SW480 (cell line): ENCODE measurements around the gene NAPG.
"Not testable (repeated sequence)": the region's sequence is repeated elsewhere in the genome, so short reads cannot be mapped to it uniquely, and the experiment has no call there.

Experiments used
- DNase-seq: peaks from one replicate; pipeline ENCODE4 v3.0.0-alpha.2; 2016; ENCODE audit warnings: low spot score

NAPG gene

DNA sequence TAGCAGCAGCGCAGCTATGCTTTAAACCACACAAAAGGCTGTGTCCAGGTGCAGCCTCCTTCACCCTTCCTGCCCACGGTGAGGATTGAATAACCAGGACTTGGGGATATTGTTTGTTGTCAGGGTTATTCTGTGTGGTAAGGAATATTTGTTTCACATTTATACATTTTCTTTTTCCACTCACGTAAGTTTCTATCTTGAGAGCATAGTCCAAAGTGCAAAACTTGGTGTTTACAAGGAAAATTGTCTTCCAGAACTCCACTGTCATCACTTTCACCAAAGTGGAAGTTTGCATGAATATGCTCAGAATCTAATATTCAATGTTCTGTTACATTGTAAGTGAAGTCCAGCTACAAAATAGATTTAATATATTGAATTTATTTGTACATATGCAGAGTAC, 26.4 kb downstream of the NAPG start:
- no peak for DNase-seq

DNA sequence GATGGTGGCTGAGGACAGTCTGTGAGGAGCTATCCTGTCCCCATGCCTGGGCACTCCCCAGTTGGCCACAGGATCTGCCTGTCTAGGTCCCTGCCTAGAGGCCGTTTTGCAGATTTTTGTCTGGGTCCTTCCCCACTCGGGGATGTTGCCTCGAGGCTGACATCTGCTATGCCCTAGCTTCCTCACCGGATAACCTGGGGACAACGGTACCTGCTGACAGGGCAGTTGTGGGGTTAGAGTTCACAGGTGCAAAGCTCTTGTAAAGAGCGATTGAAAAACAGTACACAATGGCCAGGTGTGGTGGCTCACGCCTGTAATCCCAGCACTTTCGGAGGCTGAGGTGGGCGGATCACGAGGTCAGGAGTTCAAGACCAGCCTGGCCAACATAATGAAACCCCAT, 30.4 kb downstream of the NAPG start:
- DNase-seq, result not testable (repeated sequence)

DNA sequence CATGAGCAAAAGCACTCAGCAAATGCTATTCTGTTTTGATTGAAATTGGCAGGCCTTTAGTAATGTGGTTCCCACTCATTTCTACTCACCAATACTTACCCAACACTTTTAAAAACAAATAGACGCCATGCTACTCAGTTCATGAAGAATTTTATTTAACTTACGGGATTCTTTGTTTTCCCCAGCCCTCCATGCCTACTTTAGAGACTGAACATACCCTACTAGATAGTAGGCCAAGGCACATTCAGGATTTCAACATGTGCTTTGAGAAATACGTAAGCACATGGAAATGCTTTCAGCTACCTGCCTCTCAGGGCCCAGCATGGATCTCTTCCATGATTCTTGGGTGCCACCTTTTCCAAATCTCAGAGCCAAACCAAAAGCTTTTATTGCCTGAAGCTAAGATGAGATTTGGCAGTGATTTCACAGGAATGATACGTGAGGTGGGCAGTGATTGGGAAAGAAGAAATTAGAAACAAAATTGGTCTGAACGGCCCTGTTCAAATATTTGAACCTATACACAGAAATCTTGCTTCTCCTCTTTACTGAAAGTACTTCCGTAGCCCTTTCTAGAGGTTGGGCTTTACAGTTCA, 31.4 kb downstream of the NAPG start:
- DNase-seq, result no peak

DNA sequence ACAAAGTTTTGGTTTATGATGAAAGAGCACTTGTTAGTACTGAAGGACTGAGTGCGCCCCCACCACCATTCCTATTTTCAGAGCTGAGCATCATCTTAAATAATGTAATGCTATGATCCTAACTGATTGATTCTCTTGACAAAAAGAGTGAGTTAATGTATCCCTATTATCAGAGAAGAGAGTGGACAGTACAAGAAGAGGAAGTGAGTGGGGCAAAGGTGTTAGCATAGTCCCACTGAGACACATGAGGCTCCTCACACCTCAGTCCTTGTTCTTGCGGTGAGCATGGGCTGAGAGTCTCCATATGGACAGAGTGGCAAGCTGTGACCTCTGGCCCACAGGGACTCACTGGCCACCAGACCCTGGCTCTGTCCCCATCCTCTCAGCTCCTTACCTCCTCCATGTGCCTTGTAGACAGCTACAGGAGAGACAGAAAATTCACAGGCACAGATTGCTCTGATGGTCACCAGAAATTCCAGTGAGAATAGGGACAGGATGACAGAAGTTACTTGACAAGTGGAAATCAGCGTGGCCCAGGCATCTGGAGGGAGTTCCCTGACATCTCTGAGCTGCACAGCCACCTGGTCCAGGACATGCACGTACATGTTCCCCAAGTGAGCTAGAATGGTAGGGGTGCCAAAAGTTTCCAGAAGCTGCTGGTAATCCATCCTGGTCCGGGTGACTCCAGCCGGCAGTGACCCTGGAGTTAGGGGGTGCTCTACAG, 32.6 kb downstream of the NAPG start:
- DNase-seq, result no peak

GRCh38 chr18:10558967-10559298, 33.1 kb downstream of the NAPG start:
- DNase-seq, result no peak

DNA sequence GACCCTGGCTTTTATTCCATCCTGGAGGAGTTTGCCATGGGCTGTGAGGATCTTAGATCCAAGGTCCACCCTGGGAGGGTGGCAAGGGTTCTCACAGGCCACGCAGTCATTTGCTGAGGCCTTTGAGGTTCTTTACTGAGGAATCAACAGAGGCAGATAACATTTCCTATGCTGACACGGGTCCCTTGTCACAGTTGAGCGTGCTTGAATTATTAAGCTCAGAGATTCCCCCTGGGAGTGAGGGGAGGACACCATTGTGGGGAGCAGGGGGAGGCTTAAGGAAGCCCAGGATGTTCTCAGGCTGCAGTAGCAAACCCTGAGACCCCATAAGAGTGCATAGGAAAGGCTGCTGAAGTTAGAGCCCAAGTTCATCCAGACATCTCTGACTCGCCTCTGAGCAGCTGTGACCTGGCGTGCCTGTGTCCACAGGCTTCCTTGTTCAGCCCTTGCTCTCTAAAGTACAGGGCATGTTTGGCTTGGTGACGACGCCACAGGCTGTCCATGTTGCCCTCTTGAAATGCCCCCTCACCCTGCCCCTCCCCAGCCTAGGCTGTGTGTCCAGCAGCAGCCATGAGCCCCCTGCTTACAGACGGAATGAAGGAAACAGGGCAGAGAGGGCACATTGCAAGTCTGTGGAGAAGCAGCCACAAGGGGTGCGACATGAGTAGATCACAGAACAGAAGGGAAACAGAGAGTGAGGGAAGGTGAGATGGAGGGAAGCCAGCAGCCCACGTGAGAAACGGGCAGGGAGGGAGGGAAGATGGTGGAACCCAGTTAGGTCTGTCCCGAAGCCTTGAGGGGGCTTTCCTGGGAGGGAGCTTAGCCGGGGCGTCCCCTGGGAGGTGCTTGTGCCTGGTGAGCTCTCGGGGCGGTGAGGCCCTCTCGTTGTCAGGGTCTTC, 34.0 kb downstream of the NAPG start:
- DNase-seq, result no peak

DNA sequence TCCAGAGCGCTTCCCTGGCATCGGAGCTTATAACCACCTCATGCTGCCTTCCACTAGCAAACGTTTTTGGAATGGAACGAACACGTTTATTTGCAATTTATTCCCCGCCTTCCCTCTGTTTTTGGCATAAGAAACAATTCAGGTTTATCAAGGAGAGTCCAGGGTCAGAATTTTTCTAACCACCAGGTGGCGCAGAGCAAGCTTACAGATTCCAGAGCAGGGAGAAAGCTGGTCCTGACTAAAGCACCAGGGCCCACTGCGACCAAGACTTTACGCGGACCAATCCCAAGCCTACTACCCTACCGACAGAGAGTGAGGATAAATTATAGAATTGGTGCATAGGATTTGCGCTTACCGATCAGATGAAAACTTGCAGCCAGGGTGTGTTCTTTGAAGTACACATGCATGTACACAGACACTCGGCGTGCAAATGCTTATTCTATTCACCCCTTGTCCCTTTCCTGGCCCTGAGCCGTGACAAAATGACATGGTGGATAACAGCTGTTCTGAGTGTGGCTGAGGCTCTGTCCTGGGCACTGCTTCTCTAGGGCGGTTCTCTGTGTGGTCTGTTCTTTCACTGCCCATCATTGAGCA, 34.7 kb downstream of the NAPG start:
- DNase-seq, result peak; percentile 51

- no peak for DNase-seq
Observed at GRCh38 chr18:10562773-10563160, 36.9 kb downstream of the NAPG start.

- no peak for DNase-seq
Observed at GRCh38 chr18:10563886-10564285, 38.1 kb downstream of the NAPG start.

- DNase-seq, result no peak
Observed at GRCh38 chr18:10564975-10565773, 39.3 kb downstream of the NAPG start.

- no peak for DNase-seq
Observed at GRCh38 chr18:10565835-10566234, 40.0 kb downstream of the NAPG start.

DNA sequence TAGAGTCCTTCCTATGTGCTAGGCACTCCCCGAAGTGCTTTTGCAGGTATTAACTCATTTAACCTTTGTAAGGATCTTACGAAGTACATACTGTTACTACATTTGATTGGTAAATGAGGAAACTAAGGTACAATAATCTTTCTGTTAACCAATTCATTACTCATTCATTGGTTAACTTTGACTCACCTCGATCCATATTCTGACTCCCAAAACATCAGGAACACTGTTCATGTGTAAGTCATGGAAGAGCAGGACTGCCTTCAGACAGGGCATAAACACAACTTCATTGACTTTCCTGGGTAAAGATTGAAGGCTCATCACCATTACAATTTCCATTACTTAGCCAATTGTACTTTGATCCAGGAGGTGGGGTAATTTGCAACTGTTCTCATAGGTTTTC, 40.6 kb downstream of the NAPG start:
- DNase-seq, result no peak

DNA sequence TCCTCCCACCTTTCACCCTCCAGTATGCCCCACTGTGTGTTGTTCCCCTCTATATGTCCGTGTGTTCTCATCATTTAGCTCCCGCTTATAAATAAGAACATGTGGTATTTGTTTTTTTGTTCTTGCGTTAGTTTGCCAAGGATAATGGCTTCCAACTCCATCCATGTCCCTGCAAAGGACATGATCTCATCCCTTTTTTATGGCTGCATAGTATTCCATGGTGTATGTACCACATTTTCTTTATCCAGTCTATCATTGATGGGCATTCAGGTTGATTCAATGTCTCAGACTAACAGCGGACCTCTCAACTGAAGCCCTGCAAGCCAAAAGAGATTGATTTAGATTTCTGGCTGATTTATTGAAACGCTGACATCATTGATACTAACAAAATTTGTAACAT, 44.1 kb downstream of the NAPG start:
- DNase-seq, result not testable (repeated sequence)

GRCh38 chr18:10570622-10571021, 44.8 kb downstream of the NAPG start:
- DNase-seq, result no peak

- no peak for DNase-seq
Observed at GRCh38 chr18:10571537-10571936, 45.7 kb downstream of the NAPG start.

DNA sequence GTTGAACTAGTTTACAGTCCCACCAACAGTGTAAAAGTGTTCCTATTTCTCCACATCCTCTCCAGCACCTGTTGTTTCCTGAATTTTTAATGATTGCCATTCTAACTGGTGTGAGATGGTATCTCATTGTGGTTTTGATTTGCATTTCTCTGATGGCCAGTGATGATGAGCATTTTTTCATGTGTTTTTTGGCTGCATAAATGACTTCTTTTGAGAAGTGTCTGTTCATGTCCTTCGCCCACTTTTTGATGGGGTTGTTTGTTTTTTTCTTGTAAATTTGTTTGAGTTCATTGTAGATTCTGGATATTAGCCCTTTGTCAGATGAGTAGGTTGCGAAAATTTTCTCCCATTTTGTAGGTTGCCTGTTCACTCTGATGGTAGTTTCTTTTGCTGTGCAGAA, 47.4 kb downstream of the NAPG start:
- DNase-seq, result not testable (repeated sequence)

DNA sequence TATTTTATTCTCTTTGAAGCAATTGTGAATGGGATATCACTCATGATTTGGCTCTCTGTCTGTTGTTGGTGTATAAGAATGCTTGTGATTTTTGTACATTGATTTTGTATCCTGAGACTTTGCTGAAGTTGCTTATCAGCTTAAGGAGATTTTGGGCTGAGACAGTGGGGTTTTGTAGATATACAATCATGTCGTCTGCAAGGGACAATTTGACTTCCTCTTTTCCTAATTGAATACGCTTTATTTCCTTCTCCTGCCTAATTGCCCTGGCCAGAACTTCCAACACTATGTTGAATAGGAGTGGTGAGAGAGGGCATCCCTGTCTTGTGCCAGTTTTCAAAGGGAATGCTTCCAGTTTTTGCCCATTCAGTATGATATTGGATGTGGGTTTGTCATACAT, 48.6 kb downstream of the NAPG start:
- not testable (repeated sequence) for DNase-seq

- not testable (repeated sequence) for DNase-seq
Observed at GRCh38 chr18:10577842-10578572, 52.2 kb downstream of the NAPG start.

DNA sequence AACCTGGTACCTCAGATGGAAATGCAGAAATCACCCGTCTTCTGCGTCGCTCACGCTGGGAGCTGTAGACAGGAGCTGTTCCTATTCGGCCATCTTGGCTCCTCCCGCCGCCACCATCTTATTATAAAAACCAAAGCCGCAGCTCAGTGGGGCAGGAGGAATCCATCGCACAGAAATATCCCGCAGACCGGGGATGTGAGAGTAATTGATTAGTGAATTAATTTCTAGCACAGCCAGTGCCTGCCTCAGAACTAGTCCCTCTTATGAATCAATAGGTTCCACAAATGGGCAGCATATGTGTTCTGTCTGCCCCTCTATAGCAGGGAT, 52.7 kb downstream of the NAPG start:
- not testable (repeated sequence) for DNase-seq

DNA sequence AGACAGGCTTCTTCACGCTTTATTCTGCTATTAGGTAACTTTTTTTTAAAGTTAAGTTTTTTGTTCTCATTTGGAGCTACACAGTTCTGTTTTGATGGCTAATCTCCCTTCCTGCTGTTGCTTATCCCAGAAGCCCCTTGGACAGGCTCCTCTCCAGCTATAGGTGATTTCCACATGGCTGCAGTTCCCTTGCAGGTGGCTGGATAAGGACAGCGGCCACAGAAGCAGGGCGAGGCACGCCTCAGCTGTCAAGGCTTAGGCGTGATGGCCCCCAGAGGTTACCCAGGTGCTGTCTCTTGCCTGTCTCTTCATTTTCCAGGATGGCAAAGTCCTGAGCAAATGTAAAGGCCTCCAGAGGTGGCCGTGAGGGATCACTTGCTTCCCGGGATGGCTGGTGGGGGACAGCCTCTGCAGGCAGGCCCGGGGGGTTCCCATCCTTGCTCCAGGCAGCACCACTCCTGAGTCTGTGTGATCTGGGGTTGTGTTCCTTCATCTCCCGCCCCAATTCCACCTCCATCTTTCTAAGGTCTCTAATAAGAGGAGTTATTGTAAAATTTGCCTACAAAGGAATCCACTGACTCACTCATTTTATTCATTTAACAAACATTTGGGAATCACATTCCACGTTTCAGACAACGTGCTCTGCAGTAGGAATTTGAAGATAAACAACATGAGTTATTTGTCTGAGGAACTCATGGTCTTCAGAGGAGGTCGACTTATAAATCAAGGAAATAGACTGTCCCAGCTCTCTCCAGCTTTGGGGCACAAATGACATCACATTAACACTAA, 53.4 kb downstream of the NAPG start:
- no peak for DNase-seq

GRCh38 chr18:10580215-10580614, 54.4 kb downstream of the NAPG start:
- no peak for DNase-seq
